IMR-90 (cell line): ENCODE data around the gene ITGA5. TPM values are rescaled to one million over a fixed set of nuclear protein-coding genes. Genes with fewer than 3 reads are reported as not detected.

ENCODE experiments used
- ATAC-seq: fragments of 200-7000 bp; cut with Tn5 transposase; 2 replicates; pipeline ENCODE4 v1.9.1; 2020; ENCODE audit warnings: low read depth, mild to moderate bottlenecking, moderate library complexity
- BruUV-seq: library from RNA; stranded (reverse); fragments of 400-500 nt; replicated peaks from 2 replicates; lab custom pipeline; 2021; lab: Mats Ljungman, UMichigan
- CTCF ChIA-PET: fragments of 300-600 bp; formaldehyde crosslinking; extraction: SDS; loops from one replicate; lab custom pipeline; 2021; ENCODE audit warnings: antibody characterized with exemption; lab: Yijun Ruan, JAX
- POLR2A ChIA-PET: fragments of 300-600 bp; sonication (Branson Sonifier 250); formaldehyde crosslinking; loops from one replicate; lab custom pipeline; 2022; ENCODE audit warnings: antibody characterized with exemption; ENCODE audit not compliant: unreplicated experiment; lab: Charles Lee
- DNase-seq: peaks from one replicate; pipeline ENCODE4 v3.0.0; 2013
- H2AFZ ChIP-seq: replicated peaks from 2 replicates; pipeline ENCODE3; 2013; ENCODE audit warnings: low read length, mild to moderate bottlenecking; ENCODE audit not compliant: poor library complexity
- H2AK5ac ChIP-seq: 2 replicates; pipeline ENCODE4 v1.6.1; 2013; ENCODE audit warnings: low read depth, low read length, inconsistent platforms
- H2AK9ac ChIP-seq: replicated peaks from 2 replicates; pipeline ENCODE3; 2013; ENCODE audit warnings: mild to moderate bottlenecking, low read depth, low read length, moderate library complexity; ENCODE audit not compliant: poor library complexity
- H2BK120ac ChIP-seq: 2 replicates; pipeline ENCODE4 v1.6.1; 2013; ENCODE audit warnings: low read depth, low read length, inconsistent platforms
- H2BK15ac ChIP-seq: 3 replicates; pipeline ENCODE4 v1.6.1; 2013; ENCODE audit warnings: low read depth, low read length, inconsistent platforms
- H2BK20ac ChIP-seq: 2 replicates; pipeline ENCODE4 v1.6.1; 2013; ENCODE audit warnings: low read depth, mild to moderate bottlenecking, inconsistent platforms, low read length, moderate library complexity
- H2BK5ac ChIP-seq: 2 replicates; pipeline ENCODE4 v1.6.1; 2013; ENCODE audit warnings: mild to moderate bottlenecking, low read depth, low read length, inconsistent platforms; ENCODE audit not compliant: poor library complexity, severe bottlenecking
- H3K14ac ChIP-seq: replicated peaks from 2 replicates; pipeline ENCODE4 v1.6.1; 2013; ENCODE audit warnings: low read depth, low read length, inconsistent platforms
- H3K18ac ChIP-seq: 2 replicates; pipeline ENCODE4 v1.6.1; 2013; ENCODE audit warnings: low read depth, low read length, control low read depth
- H3K23ac ChIP-seq: 2 replicates; pipeline ENCODE4 v1.6.1; 2013; ENCODE audit warnings: low read depth, low read length, inconsistent platforms
- H3K27ac ChIP-seq: 2 replicates; pipeline ENCODE4 v1.5.1; 2013; ENCODE audit warnings: mild to moderate bottlenecking, control low read depth, low read length; ENCODE audit not compliant: insufficient read depth
- H3K27me3 ChIP-seq: 2 replicates; pipeline ENCODE4 v1.6.1; 2013; ENCODE audit warnings: low read length; ENCODE audit not compliant: control insufficient read depth, insufficient read depth
- H3K36me3 ChIP-seq: 2 replicates; pipeline ENCODE4 v1.6.1; 2013; ENCODE audit warnings: low read length, mixed read lengths; ENCODE audit not compliant: control insufficient read depth, insufficient read depth
- H3K4ac ChIP-seq: 2 replicates; pipeline ENCODE4 v1.6.1; 2013; ENCODE audit warnings: low read depth, low read length, inconsistent platforms
- H3K4me1 ChIP-seq: 2 replicates; pipeline ENCODE4 v1.6.1; 2013; ENCODE audit warnings: low read length, mixed read lengths; ENCODE audit not compliant: control insufficient read depth, insufficient read depth
- H3K4me2 ChIP-seq: 2 replicates; pipeline ENCODE4 v1.6.1; 2013; ENCODE audit warnings: low read depth, mild to moderate bottlenecking, control low read depth, low read length, moderate library complexity
- H3K4me3 ChIP-seq: 2 replicates; pipeline ENCODE4 v1.5.1; 2013; ENCODE audit warnings: low read depth, mild to moderate bottlenecking, control low read depth, low read length, moderate library complexity; ENCODE audit not compliant: insufficient read depth
- H3K56ac ChIP-seq: 2 replicates; pipeline ENCODE4 v1.6.1; 2013; ENCODE audit warnings: low read length, inconsistent platforms; ENCODE audit not compliant: insufficient read depth; ENCODE audit errors: extremely low read depth
- H3K79me1 ChIP-seq, 2 experiments: 2 replicates each; pipeline ENCODE4 v1.6.1; 2013; ENCODE audit warnings: low read length in 2 of 2, inconsistent platforms in 1 of 2, low read depth in 1 of 2
- H3K9ac ChIP-seq: 2 replicates; pipeline ENCODE4 v1.6.1; 2013; ENCODE audit warnings: low read depth, low read length, control low read depth
- H3K9me1 ChIP-seq: 2 replicates; pipeline ENCODE4 v1.6.1; 2013; ENCODE audit warnings: low read length, inconsistent platforms; ENCODE audit not compliant: insufficient read depth
- H3K9me3 ChIP-seq: 2 replicates; pipeline ENCODE4 v1.6.1; 2013; ENCODE audit warnings: low read length; ENCODE audit not compliant: control insufficient read depth, insufficient read depth
- H4K20me1 ChIP-seq: 2 replicates; pipeline ENCODE4 v1.6.1; 2013; ENCODE audit warnings: low read length, inconsistent platforms; ENCODE audit not compliant: insufficient read depth
- H4K5ac ChIP-seq: 2 replicates; pipeline ENCODE4 v1.6.1; 2013; ENCODE audit warnings: mild to moderate bottlenecking, low read depth, low read length, control low read depth
- H4K8ac ChIP-seq, 2 experiments: 2 replicates each; pipeline ENCODE4 v1.6.1; 2013; ENCODE audit warnings: low read depth in 2 of 2, low read length in 2 of 2, control low read depth in 1 of 2, inconsistent platforms in 1 of 2
- H4K91ac ChIP-seq: 2 replicates; pipeline ENCODE4 v1.6.1; 2013; ENCODE audit warnings: low read depth, low read length, inconsistent platforms; ENCODE audit not compliant: insufficient read depth
- CEBPB ChIP-seq: IDR thresholded peaks from 2 replicates; pipeline ENCODE4 v1.6.1; 2012; ENCODE audit warnings: low read depth, low read length, improper control_type of control experiment
- CHD1 ChIP-seq: IDR thresholded peaks from 2 replicates; pipeline ENCODE4 v1.6.1; 2012; ENCODE audit warnings: low read depth, low read length, improper control_type of control experiment
- CTCF ChIP-seq: conservative IDR thresholded peaks from 2 replicates; pipeline ENCODE4 v1.5.1; 2012; ENCODE audit warnings: mild to moderate bottlenecking, low read depth, low read length, improper control_type of control experiment
- ELK1 ChIP-seq: fragments of 150-350 bp; IDR thresholded peaks from 2 replicates; pipeline ENCODE4 v1.6.1; 2016; ENCODE audit warnings: low read depth, mild to moderate bottlenecking, low read length, moderate library complexity, borderline replicate concordance
- FOS ChIP-seq: fragments of 150-350 bp; IDR thresholded peaks from 2 replicates; pipeline ENCODE4 v1.6.1; 2016; ENCODE audit warnings: low read depth, low read length
- MAFK ChIP-seq: IDR thresholded peaks from 2 replicates; pipeline ENCODE4 v1.6.1; 2012; ENCODE audit warnings: low read depth, low read length, improper control_type of control experiment
- MXI1 ChIP-seq: IDR thresholded peaks from 2 replicates; pipeline ENCODE4 v1.6.1; 2012; ENCODE audit warnings: low read depth, mild to moderate bottlenecking, low read length, moderate library complexity, borderline replicate concordance
- RAD21 ChIP-seq: IDR thresholded peaks from 2 replicates; pipeline ENCODE4 v1.6.1; 2012; ENCODE audit warnings: low read length, improper control_type of control experiment
- RCOR1 ChIP-seq: IDR thresholded peaks from 2 replicates; pipeline ENCODE4 v1.6.1; 2012; ENCODE audit warnings: mild to moderate bottlenecking, low read length, improper control_type of control experiment; ENCODE audit not compliant: insufficient replicate concordance
- RFX5 ChIP-seq: IDR thresholded peaks from 2 replicates; pipeline ENCODE4 v1.8.0; 2012; ENCODE audit warnings: low read depth, mild to moderate bottlenecking, low read length, moderate library complexity
- SMC3 ChIP-seq: fragments of 150-350 bp; IDR thresholded peaks from 2 replicates; pipeline ENCODE4 v1.6.1; 2016; ENCODE audit warnings: low read depth, mild to moderate bottlenecking, antibody characterized with exemption, low read length, moderate library complexity
- USF2 ChIP-seq: fragments of 150-350 bp; IDR thresholded peaks from 2 replicates; pipeline ENCODE4 v1.6.1; 2017; ENCODE audit warnings: mild to moderate bottlenecking, antibody characterized with exemption, low read length, low read depth
- WGBS, 2 experiments: methylation state at CpG; one replicate each; pipeline versions ENCODE4 v1.1.5 to v1.1.7; 2013; ENCODE audit warnings: missing lambda C conversion rate in 2 of 2; ENCODE audit not compliant: insufficient read length in 1 of 2; ENCODE audit errors: extremely low coverage in 2 of 2; 5-methylcytosine and 5-hydroxymethylcytosine counted together
- dilution Hi-C: fragments of 300-500 bp; cut with HindIII; formaldehyde crosslinking; loops from one replicate; pipeline ENCODE4 v1.14.3; 2018; ENCODE audit warnings: low sequenced_read_pairs; ENCODE audit not compliant: unreplicated experiment
- in situ Hi-C: fragments of 300-500 bp; cut with MboI; formaldehyde crosslinking; loops from 3 replicates; pipeline ENCODE4 v1.14.3; 2019; ENCODE audit warnings: low sequenced_read_pairs, inconsistent platforms, mixed read lengths
- intact Hi-C: fragments of 100-400 bp; cut with micrococcal nuclease; formaldehyde crosslinking; loops from 2 replicates; pipeline ENCODE4 v1.10.0; 2022
- polyA plus RNA-seq, 3 experiments: library from polyadenylated mRNA; depleted of rRNA; stranded (reverse); fragments of >200 nt; gene quantifications; 2 replicates each; pipeline ENCODE4 v1.2.3, GENCODE V29; 2012; ENCODE audit warnings: low replicate concordance in 1 of 3
- total RNA-seq: library from RNA; depleted of rRNA; stranded (reverse); fragments of >200 nt; gene quantifications from 2 replicates; pipeline ENCODE4 v1.2.3, GENCODE V29; 2012

Gene ITGA5
- total and polyA plus RNA-seq, 2 of the 4 experiments (the other 2 are of a cell fraction): 159 to 259 TPM

GRCh38 chr12:54438517-54438916, 19.5 kb upstream of the ITGA5 start:
- Histone ChIP-seq H4K8ac (no peak overlapping the region), H2AK9ac (no peak overlapping the region), H3K27me3 (peaks cover 8% of the 10 kb centered on the region), H3K4me2 (no peak overlapping the region), H2BK120ac (no peak overlapping the region), H3K4ac (no peak overlapping the region), H3K79me1 (no peaks in the 10 kb centered on the region), H3K9me3 (no peaks in the 10 kb centered on the region), H3K23ac (no peak overlapping the region), H2AFZ (no peak overlapping the region), H3K27ac (no peak overlapping the region), H2BK15ac (no peak overlapping the region), H2BK5ac (no peak overlapping the region), H4K20me1 (no peaks in the 10 kb centered on the region), H2AK5ac (no peak overlapping the region), H3K4me1 (peaks cover 4% of the 10 kb centered on the region), H4K91ac (no peak overlapping the region), H2BK20ac (no peak overlapping the region), H3K14ac (no peak overlapping the region), H4K5ac (no peak overlapping the region), H3K18ac (no peak overlapping the region), H3K36me3 (no peaks in the 10 kb centered on the region), H3K9ac (no peak overlapping the region), H3K56ac (no peak overlapping the region), H3K9me1 (no peaks in the 10 kb centered on the region), H3K4me3 (no peak overlapping the region)
- intact Hi-C loops (loop anchor here (2.0 to 10.0 kb wide), 2 partner anchors 20 to 224 kb away; partner anchors contain the start of gene ITGA5), dilution Hi-C loops (no loop called here), in situ Hi-C loops (no loop called here)
- TF ChIP-seq CHD1: no peak
- no peak for TF ChIP-seq SMC3
- TF ChIP-seq MAFK: no peak
- no peak for TF ChIP-seq RFX5
- no peak for TF ChIP-seq CTCF
- no peak for TF ChIP-seq ELK1
- no peak for TF ChIP-seq RCOR1
- TF ChIP-seq CEBPB: no peak
- TF ChIP-seq USF2: no peak
- TF ChIP-seq FOS: no peak
- no peak for TF ChIP-seq MXI1
- no peak for TF ChIP-seq RAD21
- no TSS peak for BruUV-seq
- no CpG with 5 or more reads among the region's 1 CpG for WGBS, 2 experiments
- POLR2A ChIA-PET: no interaction called here
- DNase-seq (no peak), ATAC-seq (no peak)
- CTCF ChIA-PET: interaction anchor here (1.6 to 8.1 kb wide), 4 partner anchors 10 to 68 kb away, joined by 7 to 77 read pairs (median 14); no protein-coding TSS in a partner anchor
